Measurements from ENCODE around the gene PNCK.
"Not testable (repeated sequence)": the region's sequence is repeated elsewhere in the genome, so short reads cannot be mapped to it uniquely, and the experiment has no call there.

PNCK gene

DNA sequence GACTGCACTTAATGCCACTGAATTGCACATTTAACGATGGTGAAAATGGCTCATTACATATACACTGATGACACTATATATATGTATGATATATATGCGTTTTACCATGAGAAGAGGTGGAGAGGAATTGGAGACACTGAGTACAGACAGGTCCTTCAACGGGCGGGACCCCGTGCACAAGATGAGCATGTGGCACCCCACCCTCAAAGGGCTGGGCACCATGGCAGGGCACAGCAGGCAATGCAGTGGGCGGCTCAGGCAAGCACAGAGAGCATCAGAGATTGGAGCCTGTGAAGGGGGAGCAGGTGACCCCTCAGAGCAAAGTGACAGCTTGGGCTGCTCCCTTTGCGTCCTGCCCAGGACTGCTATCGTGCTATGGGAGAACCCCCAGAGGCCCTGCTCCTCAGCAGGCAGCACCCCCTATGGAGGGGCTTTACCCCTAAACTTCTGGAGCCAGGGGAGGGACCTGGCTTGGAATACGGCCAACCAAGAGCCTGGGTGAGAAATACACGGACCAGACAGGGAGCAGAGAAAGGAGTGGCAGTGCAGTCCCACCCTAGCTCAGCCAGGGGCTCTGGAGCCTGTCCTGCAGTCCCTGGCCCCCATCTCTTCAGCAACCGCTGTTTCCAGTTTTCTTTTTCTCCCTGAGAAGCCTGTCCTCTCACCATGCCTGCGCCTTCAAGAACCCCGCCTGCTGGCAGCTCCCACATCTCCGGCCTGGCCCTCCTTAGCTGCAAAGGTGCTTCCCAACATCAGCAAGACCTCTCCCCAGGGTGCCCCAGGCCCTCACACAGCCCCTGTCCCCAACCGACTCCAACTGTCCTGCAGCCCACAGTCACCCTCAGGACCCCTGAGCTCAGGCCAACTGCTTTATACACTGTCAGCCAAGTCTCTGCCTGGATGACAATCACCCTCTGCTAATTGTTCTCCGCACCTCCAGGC is 24.6 kb upstream of the PNCK start:
- TF ChIP-seq ISL1 (CRISPR knock-in tag; IDR thresholded peaks at IDR 0.05) (no peak), ZFP3 (CRISPR knock-in tag; IDR thresholded peaks at IDR 0.05) (no peak), ESRRG (CRISPR knock-in tag; IDR thresholded peaks at IDR 0.05) (no peak), PPARA (CRISPR knock-in tag; IDR thresholded peaks at IDR 0.05; ENCODE audit: borderline replicate concordance) (no peak), SNAI2 (CRISPR knock-in tag; IDR thresholded peaks at IDR 0.05) (no peak), TOX (CRISPR knock-in tag; IDR thresholded peaks at IDR 0.05; ENCODE audit: borderline replicate concordance) (no peak), ZNF8 (CRISPR knock-in tag; IDR thresholded peaks at IDR 0.05) (no peak), GLIS3 (CRISPR knock-in tag; IDR thresholded peaks at IDR 0.05) (no peak)
- TF ChIP-seq, protein P1, sequence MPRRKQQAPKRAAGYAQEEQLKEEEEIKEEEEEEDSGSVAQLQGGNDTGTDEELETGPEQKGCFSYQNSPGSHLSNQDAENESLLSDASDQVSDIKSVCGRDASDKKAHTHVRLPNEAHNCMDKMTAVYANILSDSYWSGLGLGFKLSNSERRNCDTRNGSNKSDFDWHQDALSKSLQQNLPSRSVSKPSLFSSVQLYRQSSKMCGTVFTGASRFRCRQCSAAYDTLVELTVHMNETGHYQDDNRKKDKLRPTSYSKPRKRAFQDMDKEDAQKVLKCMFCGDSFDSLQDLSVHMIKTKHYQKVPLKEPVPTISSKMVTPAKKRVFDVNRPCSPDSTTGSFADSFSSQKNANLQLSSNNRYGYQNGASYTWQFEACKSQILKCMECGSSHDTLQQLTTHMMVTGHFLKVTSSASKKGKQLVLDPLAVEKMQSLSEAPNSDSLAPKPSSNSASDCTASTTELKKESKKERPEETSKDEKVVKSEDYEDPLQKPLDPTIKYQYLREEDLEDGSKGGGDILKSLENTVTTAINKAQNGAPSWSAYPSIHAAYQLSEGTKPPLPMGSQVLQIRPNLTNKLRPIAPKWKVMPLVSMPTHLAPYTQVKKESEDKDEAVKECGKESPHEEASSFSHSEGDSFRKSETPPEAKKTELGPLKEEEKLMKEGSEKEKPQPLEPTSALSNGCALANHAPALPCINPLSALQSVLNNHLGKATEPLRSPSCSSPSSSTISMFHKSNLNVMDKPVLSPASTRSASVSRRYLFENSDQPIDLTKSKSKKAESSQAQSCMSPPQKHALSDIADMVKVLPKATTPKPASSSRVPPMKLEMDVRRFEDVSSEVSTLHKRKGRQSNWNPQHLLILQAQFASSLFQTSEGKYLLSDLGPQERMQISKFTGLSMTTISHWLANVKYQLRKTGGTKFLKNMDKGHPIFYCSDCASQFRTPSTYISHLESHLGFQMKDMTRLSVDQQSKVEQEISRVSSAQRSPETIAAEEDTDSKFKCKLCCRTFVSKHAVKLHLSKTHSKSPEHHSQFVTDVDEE (CRISPR knock-in tag; IDR thresholded peaks at IDR 0.05): no peak
- ATAC-seq: no peak

- ATAC-seq: not testable (repeated sequence)
Observed at GRCh38 chrX:153696986-153697722, 23.5 kb upstream of the PNCK start.

DNA sequence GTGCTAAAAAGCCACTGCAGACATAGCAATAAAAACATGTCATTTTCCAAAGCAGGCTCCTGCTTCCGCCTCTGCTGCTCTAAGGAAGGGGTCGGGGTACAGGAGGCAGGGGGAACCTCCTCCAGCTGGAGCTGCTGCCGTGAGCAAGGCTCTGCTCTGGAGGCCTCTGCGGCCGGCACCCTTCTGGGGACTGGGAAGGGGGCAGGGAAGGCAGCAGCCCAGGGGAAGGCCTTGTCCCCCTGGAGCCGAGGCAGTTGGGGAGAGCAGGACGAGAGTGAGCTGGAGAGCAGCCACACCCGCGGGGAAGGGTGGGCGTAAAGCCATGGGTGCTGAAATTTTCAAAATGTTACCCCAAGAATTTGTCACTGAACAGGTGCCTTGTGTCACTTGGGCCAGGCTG is 22.9 kb upstream of the PNCK start:
- not testable (repeated sequence) for ATAC-seq

- no peak for ATAC-seq
- TF ChIP-seq SNAI2 (CRISPR knock-in tag; IDR thresholded peaks at IDR 0.05): no peak
- TF ChIP-seq GLIS3 (CRISPR knock-in tag; IDR thresholded peaks at IDR 0.05): no peak
- TF ChIP-seq ZNF70 (CRISPR knock-in tag; IDR thresholded peaks at IDR 0.05): no peak
- TF ChIP-seq ESRRG (CRISPR knock-in tag; IDR thresholded peaks at IDR 0.05): no peak
- TF ChIP-seq CREB5 (CRISPR knock-in tag; IDR thresholded peaks at IDR 0.05; ENCODE audit: low read depth): no peak
- TF ChIP-seq ARNTL (CRISPR knock-in tag; IDR thresholded peaks at IDR 0.05; ENCODE audit: borderline replicate concordance, low read depth): no peak
- no peak for TF ChIP-seq TOX (CRISPR knock-in tag; IDR thresholded peaks at IDR 0.05; ENCODE audit: borderline replicate concordance)
- TF ChIP-seq ZNF565 (CRISPR knock-in tag; conservative IDR thresholded peaks at IDR 0.05; ENCODE audit: low read depth): no peak
- no peak for TF ChIP-seq PPARA (CRISPR knock-in tag; IDR thresholded peaks at IDR 0.05; ENCODE audit: borderline replicate concordance)
- no peak for TF ChIP-seq BACH2 (CRISPR knock-in tag; IDR thresholded peaks at IDR 0.05; ENCODE audit: borderline replicate concordance)
- no peak for TF ChIP-seq RARB (CRISPR knock-in tag; IDR thresholded peaks at IDR 0.05)
- TF ChIP-seq TCF4 (CRISPR knock-in tag; IDR thresholded peaks at IDR 0.05; ENCODE audit: borderline replicate concordance): no peak
- TF ChIP-seq ISL1 (CRISPR knock-in tag; IDR thresholded peaks at IDR 0.05): no peak
- no peak for TF ChIP-seq PATZ1 (CRISPR knock-in tag; IDR thresholded peaks at IDR 0.05; ENCODE audit: borderline replicate concordance)
- TF ChIP-seq, protein P1 (CRISPR knock-in tag; IDR thresholded peaks at IDR 0.05): no peak
- no peak for TF ChIP-seq CSRNP3 (CRISPR knock-in tag; IDR thresholded peaks at IDR 0.05)
- TF ChIP-seq ZFP3 (CRISPR knock-in tag; IDR thresholded peaks at IDR 0.05): no peak
- no peak for TF ChIP-seq ZNF8 (CRISPR knock-in tag; IDR thresholded peaks at IDR 0.05)
Observed at GRCh38 chrX:153696100-153696499, 22.5 kb upstream of the PNCK start.
